ENCODE measurements around the gene C1QTNF12.

GRCh38 chr1:1260843-1261560, 14.5 kb upstream of the C1QTNF12 start:
- TF ChIP-seq CTCF (IDR thresholded peaks at IDR 0.05): no peak
- TF ChIP-seq POLR2AphosphoS5 (IDR thresholded peaks at IDR 0.05): no peak

Measured in sigmoid colon (tissue), 4 donors.